ENCODE measurements around the gene GPR15LG.

DNA sequence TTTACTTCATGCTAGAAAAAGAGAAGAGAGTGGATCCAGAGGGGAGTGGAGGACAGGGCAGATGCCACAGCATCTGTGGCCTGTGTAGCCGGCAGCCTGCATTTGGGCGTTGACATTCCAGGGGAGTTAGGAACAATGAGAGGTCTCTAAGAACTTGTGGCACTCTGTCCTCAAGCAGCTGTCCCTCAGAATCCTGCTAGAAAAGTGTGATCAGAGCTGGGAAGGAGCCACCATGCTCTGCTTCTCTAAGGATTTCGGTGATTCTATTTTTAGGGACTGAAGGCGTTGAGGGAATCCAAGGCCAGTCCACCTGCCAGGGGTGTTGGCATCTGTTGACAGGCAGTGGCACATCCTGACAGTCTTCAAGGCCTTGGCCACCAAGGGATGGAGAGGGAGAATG is 44.1 kb downstream of the GPR15LG start:
- TF ChIP-seq, protein P1, sequence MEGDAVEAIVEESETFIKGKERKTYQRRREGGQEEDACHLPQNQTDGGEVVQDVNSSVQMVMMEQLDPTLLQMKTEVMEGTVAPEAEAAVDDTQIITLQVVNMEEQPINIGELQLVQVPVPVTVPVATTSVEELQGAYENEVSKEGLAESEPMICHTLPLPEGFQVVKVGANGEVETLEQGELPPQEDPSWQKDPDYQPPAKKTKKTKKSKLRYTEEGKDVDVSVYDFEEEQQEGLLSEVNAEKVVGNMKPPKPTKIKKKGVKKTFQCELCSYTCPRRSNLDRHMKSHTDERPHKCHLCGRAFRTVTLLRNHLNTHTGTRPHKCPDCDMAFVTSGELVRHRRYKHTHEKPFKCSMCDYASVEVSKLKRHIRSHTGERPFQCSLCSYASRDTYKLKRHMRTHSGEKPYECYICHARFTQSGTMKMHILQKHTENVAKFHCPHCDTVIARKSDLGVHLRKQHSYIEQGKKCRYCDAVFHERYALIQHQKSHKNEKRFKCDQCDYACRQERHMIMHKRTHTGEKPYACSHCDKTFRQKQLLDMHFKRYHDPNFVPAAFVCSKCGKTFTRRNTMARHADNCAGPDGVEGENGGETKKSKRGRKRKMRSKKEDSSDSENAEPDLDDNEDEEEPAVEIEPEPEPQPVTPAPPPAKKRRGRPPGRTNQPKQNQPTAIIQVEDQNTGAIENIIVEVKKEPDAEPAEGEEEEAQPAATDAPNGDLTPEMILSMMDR (conservative IDR thresholded peaks at IDR 0.05; ENCODE audit: low read depth, low read length), result no peak
- TF ChIP-seq EZH2 (IDR thresholded peaks at IDR 0.05; ENCODE audit: low read length, unreplicated experiment), result no peak
